Measurements from ENCODE around the gene TMEM143.
"Not testable (repeated sequence)": the region's sequence is repeated elsewhere in the genome, so short reads cannot be mapped to it uniquely, and the experiment has no call there.

TMEM143 gene

DNA sequence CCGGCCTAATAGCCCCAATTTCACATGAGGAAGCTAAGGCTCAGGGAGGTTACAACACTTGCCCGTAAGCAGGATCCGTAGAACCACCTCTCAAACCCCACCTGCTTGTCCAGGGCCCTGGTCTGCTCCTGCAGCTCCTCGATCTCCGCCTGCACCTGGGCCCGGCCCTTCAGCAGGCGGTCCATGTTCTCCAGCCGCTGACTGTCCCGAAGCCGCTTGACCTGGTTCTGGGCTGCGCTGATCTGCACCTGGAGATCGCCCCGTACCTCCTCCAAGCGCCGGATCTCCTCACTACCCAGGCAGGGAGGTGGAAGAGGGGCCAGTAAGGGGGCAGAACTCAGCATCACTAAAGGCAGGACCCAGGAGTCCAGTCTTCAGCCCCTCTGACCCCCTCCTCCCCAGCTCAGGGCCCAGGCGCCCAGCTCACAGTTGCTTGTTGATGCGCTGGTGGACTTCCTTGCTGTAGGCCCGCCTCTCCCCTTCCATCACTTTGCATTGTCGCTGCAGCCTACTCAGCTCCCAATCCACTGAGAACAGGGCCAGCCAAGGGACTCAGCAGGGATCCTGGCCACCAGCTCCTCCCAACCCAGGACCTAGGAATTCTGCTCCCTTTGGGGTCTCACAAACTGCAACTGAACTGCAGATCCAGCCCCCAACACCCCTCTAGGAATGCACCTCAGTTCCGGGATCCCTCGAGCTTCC, 45.3 kb downstream of the TMEM143 start:
- Histone ChIP-seq H3K4me1 (ENCODE audit: control insufficient read depth, low read depth, low read length) (peaks cover 11% of the 10 kb centered on the region), H3K4me3 (ENCODE audit: low read length) (no peak overlapping the region), H3K9me3 (ENCODE audit: control insufficient read depth, low read depth, low read length) (no peaks in the 10 kb centered on the region), H3K9ac (ENCODE audit: low read length) (no peak overlapping the region), H3K27me3 (ENCODE audit: control insufficient read depth, insufficient read depth, low read length) (no peaks in the 10 kb centered on the region), H3K27ac (ENCODE audit: low read length) (no peak overlapping the region), H3K36me3 (ENCODE audit: control insufficient read depth, low read depth, low read length) (no peaks in the 10 kb centered on the region)

DNA sequence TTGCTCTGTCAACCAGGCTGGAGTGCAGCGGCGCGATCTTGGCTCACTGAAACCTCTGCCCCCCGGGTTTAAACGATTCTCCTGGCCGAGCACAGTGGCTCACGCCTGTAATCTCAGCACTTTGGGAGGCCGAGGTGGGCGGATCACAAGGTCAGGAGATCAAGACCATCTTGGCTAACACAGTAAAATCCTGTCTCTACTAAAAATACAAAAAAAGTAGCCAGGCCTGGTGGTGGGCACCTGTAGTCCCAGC, 46.1 kb downstream of the TMEM143 start:
- H3K27ac ChIP-seq (ENCODE audit: low read length); H3K4me3 ChIP-seq (ENCODE audit: low read length); H3K9me3 ChIP-seq (ENCODE audit: control insufficient read depth, low read depth, low read length); H3K9ac ChIP-seq (ENCODE audit: low read length); H3K36me3 ChIP-seq (ENCODE audit: control insufficient read depth, low read depth, low read length); H3K27me3 ChIP-seq (ENCODE audit: control insufficient read depth, insufficient read depth, low read length): not testable (repeated sequence)
- peaks cover 11% of the 10 kb centered on the region for H3K4me1 ChIP-seq (ENCODE audit: control insufficient read depth, low read depth, low read length)

DNA sequence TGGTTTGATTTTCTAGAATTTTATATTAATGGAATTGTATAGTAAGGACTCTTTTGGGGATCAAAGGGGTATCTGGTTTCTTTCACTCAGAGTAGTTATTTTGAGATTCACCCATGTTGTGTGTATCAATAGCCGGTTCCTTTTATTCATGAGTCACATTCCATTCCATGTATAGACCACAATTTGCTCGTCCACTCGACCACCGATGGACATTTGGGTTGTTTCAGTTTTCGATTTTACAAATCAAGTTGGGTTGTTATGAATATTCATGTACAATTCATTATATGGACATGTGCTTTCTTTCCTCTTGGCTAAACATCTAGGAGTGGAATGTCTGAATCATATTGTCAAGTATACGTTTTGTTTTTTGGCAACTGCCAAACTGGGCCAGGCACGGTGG, 48.0 kb downstream of the TMEM143 start:
- Histone ChIP-seq H3K9ac (ENCODE audit: low read length) (no peak overlapping the region), H3K4me1 (ENCODE audit: control insufficient read depth, low read depth, low read length) (peaks cover 6% of the 10 kb centered on the region), H3K27ac (ENCODE audit: low read length) (no peak overlapping the region), H3K36me3 (ENCODE audit: control insufficient read depth, low read depth, low read length) (no peaks in the 10 kb centered on the region), H3K9me3 (ENCODE audit: control insufficient read depth, low read depth, low read length) (no peaks in the 10 kb centered on the region), H3K4me3 (ENCODE audit: low read length) (no peak overlapping the region), H3K27me3 (ENCODE audit: control insufficient read depth, insufficient read depth, low read length) (no peaks in the 10 kb centered on the region)

DNA sequence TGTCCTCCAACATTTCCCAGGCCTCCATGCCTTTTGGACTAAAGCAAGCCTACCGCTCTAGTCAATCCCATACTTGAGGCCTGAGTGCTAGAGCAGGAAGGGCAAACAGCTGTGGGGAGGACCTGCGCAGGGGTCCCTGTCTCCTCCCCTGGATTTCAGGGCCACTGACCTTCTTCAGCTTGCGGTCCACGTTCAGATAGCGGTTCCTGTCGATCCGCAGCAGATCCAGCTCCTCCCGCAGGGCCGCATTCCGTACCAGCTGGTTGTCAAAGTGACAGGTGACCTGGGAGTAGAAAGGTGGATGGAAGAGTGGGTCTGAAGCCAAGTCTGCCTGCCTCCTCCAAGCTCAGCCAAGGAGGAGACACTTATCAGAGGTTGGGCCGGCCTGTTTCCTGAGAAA, 52.4 kb downstream of the TMEM143 start:
- Histone ChIP-seq H3K4me1 (ENCODE audit: control insufficient read depth, low read depth, low read length) (peaks cover 8% of the 10 kb centered on the region), H3K27me3 (ENCODE audit: control insufficient read depth, insufficient read depth, low read length) (no peaks in the 10 kb centered on the region), H3K27ac (ENCODE audit: low read length) (no peak overlapping the region), H3K36me3 (ENCODE audit: control insufficient read depth, low read depth, low read length) (no peaks in the 10 kb centered on the region), H3K4me3 (ENCODE audit: low read length) (no peak overlapping the region), H3K9me3 (ENCODE audit: control insufficient read depth, low read depth, low read length) (no peaks in the 10 kb centered on the region), H3K9ac (ENCODE audit: low read length) (no peak overlapping the region)

DNA sequence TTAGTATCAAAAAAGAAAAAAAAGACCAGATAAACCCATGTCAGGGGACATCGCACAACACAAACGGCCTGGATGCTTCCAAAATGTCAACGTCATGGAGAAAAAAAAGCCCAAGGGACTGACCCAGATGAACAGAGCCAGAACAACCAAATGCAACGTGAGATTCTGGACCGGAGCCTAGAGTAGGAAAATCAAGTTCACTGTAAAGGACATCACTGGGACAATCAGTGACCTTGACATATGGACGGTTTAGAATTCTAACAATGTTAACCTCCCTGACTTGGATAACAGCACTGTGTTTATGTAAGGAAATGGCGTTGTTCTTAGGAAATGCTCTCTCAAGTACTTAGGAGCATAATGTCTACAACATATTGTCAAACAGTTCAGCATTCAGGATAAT, 53.5 kb downstream of the TMEM143 start:
- Histone ChIP-seq H3K4me3 (ENCODE audit: low read length) (no peak overlapping the region), H3K9ac (ENCODE audit: low read length) (no peak overlapping the region), H3K27me3 (ENCODE audit: control insufficient read depth, insufficient read depth, low read length) (no peaks in the 10 kb centered on the region), H3K9me3 (ENCODE audit: control insufficient read depth, low read depth, low read length) (no peaks in the 10 kb centered on the region), H3K27ac (ENCODE audit: low read length) (no peak overlapping the region), H3K36me3 (ENCODE audit: control insufficient read depth, low read depth, low read length) (no peaks in the 10 kb centered on the region), H3K4me1 (ENCODE audit: control insufficient read depth, low read depth, low read length) (peaks cover 8% of the 10 kb centered on the region)

DNA sequence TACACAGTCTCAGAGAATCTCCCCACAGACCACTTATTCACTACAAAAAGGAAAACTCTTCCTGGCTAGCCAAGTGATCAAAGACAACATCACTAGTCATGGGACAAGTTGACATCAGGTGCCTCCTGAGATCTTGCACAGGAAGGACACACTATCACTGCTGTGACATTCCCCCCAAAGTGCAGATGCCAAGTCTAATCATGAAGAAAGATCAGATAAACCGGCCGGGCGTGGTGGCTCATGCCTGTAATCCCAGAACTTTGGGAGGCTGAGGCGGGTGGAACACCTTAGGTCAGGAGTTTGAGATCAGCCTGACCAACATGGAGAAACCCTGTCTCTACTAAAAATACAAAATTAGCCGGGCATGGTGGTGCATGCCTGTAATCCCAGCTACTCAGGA, 54.0 kb downstream of the TMEM143 start:
- not testable (repeated sequence) for H3K27me3 ChIP-seq (ENCODE audit: control insufficient read depth, insufficient read depth, low read length)

DNA sequence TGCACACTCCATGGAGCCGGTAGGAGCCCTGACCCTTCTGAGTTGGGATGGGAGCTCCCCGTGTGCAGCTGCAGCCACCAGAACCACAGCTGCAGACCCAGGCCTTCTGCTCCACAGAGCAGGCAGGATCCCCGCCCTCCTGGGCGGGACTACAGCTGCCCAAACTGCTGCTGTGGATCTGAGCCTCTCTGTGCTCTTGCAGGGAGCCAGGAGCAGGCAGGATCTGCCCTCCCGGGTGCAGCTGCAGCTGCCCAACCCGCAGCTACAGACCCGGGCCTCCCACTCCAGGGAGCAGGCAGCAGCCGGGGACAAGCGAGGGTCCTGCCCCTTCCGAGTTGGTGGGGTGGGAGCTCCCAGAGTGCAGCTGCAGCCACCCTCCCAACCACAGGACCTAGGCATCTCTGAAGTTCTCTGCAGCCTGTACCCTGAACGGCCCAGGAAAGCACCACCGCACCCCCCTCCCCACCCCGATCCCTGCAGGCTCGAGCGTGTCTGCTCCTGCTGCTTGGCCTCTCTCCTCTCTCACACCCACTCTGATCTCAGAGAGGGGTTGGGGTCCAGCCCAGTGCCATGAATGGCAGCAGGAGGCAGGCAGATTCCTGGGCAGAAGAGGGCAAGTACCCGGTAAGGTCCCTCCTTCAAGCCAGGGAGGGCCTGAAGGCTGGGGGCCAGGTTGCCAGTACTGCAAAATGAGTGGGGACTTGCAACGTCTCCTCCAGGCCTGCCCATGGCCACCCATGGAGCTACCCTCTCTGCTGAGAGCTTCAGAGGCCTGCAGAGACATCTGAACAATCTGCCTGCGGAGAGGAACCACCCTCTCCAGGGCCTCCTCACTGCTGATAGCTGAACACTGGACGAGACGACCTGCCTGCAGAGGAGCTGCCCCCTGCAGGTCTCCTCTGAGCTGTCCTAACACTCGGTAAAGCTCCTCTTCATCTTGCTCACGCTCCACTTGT, 54.8 kb downstream of the TMEM143 start:
- Histone ChIP-seq H3K9me3 (ENCODE audit: control insufficient read depth, low read depth, low read length) (no peaks in the 10 kb centered on the region), H3K27ac (ENCODE audit: low read length) (no peak overlapping the region), H3K27me3 (ENCODE audit: control insufficient read depth, insufficient read depth, low read length) (no peaks in the 10 kb centered on the region), H3K36me3 (ENCODE audit: control insufficient read depth, low read depth, low read length) (no peaks in the 10 kb centered on the region), H3K4me1 (ENCODE audit: control insufficient read depth, low read depth, low read length) (peaks cover 8% of the 10 kb centered on the region), H3K4me3 (ENCODE audit: low read length) (no peak overlapping the region), H3K9ac (ENCODE audit: low read length) (no peak overlapping the region)

More for the DNA sequence above, 54.0 kb downstream of the TMEM143 start:
- H3K9ac ChIP-seq (ENCODE audit: low read length); H3K4me1 ChIP-seq (ENCODE audit: control insufficient read depth, low read depth, low read length); H3K4me3 ChIP-seq (ENCODE audit: low read length); H3K27ac ChIP-seq (ENCODE audit: low read length); H3K36me3 ChIP-seq (ENCODE audit: control insufficient read depth, low read depth, low read length); H3K9me3 ChIP-seq (ENCODE audit: control insufficient read depth, low read depth, low read length): not testable (repeated sequence)

DNA sequence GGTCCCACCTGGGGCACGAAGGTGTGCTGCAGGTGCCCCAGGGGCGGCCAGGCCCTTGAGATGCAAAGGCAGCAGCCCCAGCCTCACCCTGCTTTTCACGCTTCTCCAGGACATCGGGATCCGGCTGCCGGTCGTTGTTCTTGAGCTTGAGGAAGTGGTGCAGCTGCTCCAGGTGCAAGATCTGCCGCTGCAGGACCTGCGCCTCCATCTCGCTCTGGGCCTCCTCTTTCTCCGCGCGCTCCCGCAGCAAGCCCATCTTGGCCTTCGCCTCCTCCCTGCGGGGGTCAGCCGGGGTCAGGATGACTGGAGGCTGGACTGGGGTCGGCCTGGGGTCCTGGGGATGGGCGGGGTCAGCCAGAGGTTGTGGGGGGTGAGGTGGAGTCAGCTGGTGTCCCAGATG, 59.9 kb downstream of the TMEM143 start:
- Histone ChIP-seq H3K36me3 (ENCODE audit: control insufficient read depth, low read depth, low read length) (no peaks in the 10 kb centered on the region), H3K4me3 (ENCODE audit: low read length) (no peak overlapping the region), H3K9ac (ENCODE audit: low read length) (no peak overlapping the region), H3K4me1 (ENCODE audit: control insufficient read depth, low read depth, low read length) (no peaks in the 10 kb centered on the region), H3K27me3 (ENCODE audit: control insufficient read depth, insufficient read depth, low read length) (no peaks in the 10 kb centered on the region), H3K9me3 (ENCODE audit: control insufficient read depth, low read depth, low read length) (no peaks in the 10 kb centered on the region), H3K27ac (ENCODE audit: low read length) (no peak overlapping the region)

DNA sequence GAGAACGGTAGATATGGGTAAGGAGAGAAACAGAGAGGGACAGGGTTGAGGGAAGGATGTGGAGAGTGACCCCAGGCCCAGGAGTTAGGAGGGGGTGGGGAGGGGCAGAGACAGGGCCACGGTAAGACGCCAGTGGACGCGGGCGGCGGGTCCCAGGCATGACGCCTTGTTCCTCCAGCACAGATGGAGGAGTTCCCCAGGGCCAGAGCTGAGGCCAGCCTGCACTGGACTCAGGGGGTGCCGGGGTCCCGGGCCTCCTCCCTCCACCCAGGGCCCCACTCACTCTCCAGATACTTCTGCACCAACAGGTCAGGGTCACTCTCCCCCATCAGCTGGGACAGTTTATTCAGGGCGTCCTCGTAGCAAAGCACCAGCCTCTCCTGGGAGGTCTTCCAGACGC, 60.4 kb downstream of the TMEM143 start:
- Histone ChIP-seq H3K36me3 (ENCODE audit: control insufficient read depth, low read depth, low read length) (no peaks in the 10 kb centered on the region), H3K27me3 (ENCODE audit: control insufficient read depth, insufficient read depth, low read length) (no peaks in the 10 kb centered on the region), H3K9me3 (ENCODE audit: control insufficient read depth, low read depth, low read length) (no peaks in the 10 kb centered on the region), H3K4me1 (ENCODE audit: control insufficient read depth, low read depth, low read length) (no peaks in the 10 kb centered on the region), H3K4me3 (ENCODE audit: low read length) (no peak overlapping the region), H3K9ac (ENCODE audit: low read length) (no peak overlapping the region), H3K27ac (ENCODE audit: low read length) (no peak overlapping the region)

DNA sequence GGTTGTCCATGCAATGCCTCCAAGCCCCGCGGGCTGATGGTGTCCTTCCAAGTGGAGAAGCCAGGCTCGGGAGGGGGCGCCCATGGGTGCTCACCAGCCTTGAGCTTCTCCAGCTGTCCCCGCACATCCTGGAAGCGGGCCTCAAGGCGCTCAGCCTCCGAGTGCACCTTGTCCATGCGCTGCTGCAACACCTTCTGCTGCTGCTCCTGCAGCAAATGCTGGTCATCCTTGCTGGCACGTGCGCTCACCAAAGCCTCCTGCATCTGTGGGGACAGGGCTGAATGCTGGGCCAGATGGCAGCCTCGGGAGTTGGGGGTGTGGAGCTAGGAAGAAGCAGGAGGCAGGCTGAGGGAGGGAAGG, 61.2 kb downstream of the TMEM143 start:
- Histone ChIP-seq H3K9ac (ENCODE audit: low read length) (no peak overlapping the region), H3K4me3 (ENCODE audit: low read length) (no peak overlapping the region), H3K4me1 (ENCODE audit: control insufficient read depth, low read depth, low read length) (no peaks in the 10 kb centered on the region), H3K36me3 (ENCODE audit: control insufficient read depth, low read depth, low read length) (no peaks in the 10 kb centered on the region), H3K27ac (ENCODE audit: low read length) (no peak overlapping the region), H3K27me3 (ENCODE audit: control insufficient read depth, insufficient read depth, low read length) (no peaks in the 10 kb centered on the region), H3K9me3 (ENCODE audit: control insufficient read depth, low read depth, low read length) (no peaks in the 10 kb centered on the region)

DNA sequence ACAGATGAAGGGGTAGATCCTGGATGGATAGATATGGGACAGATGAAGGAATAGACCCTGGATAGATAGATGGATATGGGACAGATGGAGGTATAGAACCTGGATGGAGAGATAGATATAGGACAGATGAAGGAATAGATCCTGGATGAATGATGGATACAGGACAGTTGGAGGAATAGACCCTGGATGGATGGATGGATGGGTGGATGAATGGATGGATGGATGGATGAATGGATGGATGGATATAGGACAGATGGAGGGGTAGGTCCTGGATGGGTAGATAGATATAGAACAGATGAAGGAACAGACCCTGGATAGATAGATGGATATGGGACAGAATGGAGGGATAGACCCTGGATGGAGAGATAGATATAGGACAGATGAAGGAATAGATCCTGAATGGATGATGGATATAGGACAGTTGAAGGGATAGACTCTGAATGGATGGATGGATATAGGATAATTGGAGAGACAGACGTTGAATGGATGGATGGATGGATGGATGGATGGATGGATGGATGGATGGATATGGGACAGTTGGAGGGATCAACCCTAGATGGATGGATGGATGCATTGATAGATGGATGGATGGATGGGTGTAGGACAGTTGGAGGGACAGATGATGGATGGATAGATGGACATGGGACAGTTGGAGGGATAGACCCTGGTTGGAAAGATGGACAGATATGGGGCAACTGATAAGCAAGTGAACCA, 61.7 kb downstream of the TMEM143 start:
- Histone ChIP-seq H3K27me3 (ENCODE audit: control insufficient read depth, insufficient read depth, low read length) (no peaks in the 10 kb centered on the region), H3K36me3 (ENCODE audit: control insufficient read depth, low read depth, low read length) (no peaks in the 10 kb centered on the region), H3K4me3 (ENCODE audit: low read length) (no peak overlapping the region), H3K27ac (ENCODE audit: low read length) (no peak overlapping the region), H3K9ac (ENCODE audit: low read length) (no peak overlapping the region), H3K9me3 (ENCODE audit: control insufficient read depth, low read depth, low read length) (no peaks in the 10 kb centered on the region), H3K4me1 (ENCODE audit: control insufficient read depth, low read depth, low read length) (no peaks in the 10 kb centered on the region)
